ENCODE results near the gene THAP11. TPM values are rescaled to one million over a fixed set of nuclear protein-coding genes. Genes with fewer than 3 reads are reported as not detected.
A peak's percentile ranks its signal among the peaks of the same experiment; 100 is the strongest.

THAP11 gene
- total and polyA plus RNA-seq, 12 donors = 6.0 to 41.3 (median 25.5) TPM

- H3K4me1 ChIP-seq = peaks cover 28 to 67% (median 39%) of the 10 kb centered on the region in 9 donors
- 94% methylated on average over 12 of the region's 12 CpGs for WGBS, 2 donors
- intact Hi-C loops (cut with DNase I) = loop anchor here in 1 of 10 donors (5.0 kb wide), 1 partner anchor 37 kb away; the partner anchor contains the start of gene THAP11
- H3K4me3 ChIP-seq = no peak overlapping the region
- H3K27me3 ChIP-seq = no peaks in the 10 kb centered on the region
- H3K9me3 ChIP-seq = no peaks in the 10 kb centered on the region
- H3K36me3 ChIP-seq = peaks cover 6 to 92% (median 73%) of the 10 kb centered on the region in 9 donors
- no peak overlapping the region for H3K27ac ChIP-seq
- no peak for ATAC-seq
- no peak for TF ChIP-seq CTCF (IDR thresholded peaks at IDR 0.05)
- no peak for DNase-seq
These were observed 37.3 kb downstream of the THAP11 start for GRCh38 chr16:67879462-67879861.

- H3K9me3 ChIP-seq = no peaks in the 10 kb centered on the region
- DNase-seq = no peak
- 83% methylated on average over 5 of the region's 5 CpGs for WGBS, 2 donors
- H3K27me3 ChIP-seq = no peaks in the 10 kb centered on the region
- H3K4me3 ChIP-seq = no peak overlapping the region
- no peak for TF ChIP-seq CTCF (IDR thresholded peaks at IDR 0.05)
- ATAC-seq = no peak
- intact Hi-C loops (cut with DNase I) = loop anchor here in 9 of 10 donors (5.0 kb wide), 5 partner anchors 37 to 162 kb away; partner anchors contain the start of genes DDX28 (in 1 of the 9), DUS2 (in 1 of the 9) and THAP11 (in 1 of the 9)
- peaks cover 24 to 67% (median 36%) of the 10 kb centered on the region in 9 donors for H3K4me1 ChIP-seq
- peak overlapping the region in 3 of 10 donors; percentile 62 to 89 (median 80) for H3K27ac ChIP-seq
- H3K36me3 ChIP-seq = peaks cover 6 to 96% (median 73%) of the 10 kb centered on the region in 9 donors
These were observed 37.8 kb downstream of the THAP11 start for GRCh38 chr16:67879936-67880335.

GRCh38 chr16:67880584-67880983 lies 38.5 kb downstream of the THAP11 start:
- Histone ChIP-seq H3K9me3 (no peaks in the 10 kb centered on the region), H3K27ac (peak overlapping the region in 8 of 10 donors; percentile 7 to 92 (median 88)), H3K36me3 (peaks cover 6 to 99% (median 73%) of the 10 kb centered on the region in 9 donors), H3K27me3 (no peaks in the 10 kb centered on the region), H3K4me1 (peaks cover 22 to 64% (median 30%) of the 10 kb centered on the region in 9 donors), H3K4me3 (no peak overlapping the region)
- no peak for TF ChIP-seq CTCF (IDR thresholded peaks at IDR 0.05)
- 90 to 93% methylated on average over 13 of the region's 13 CpGs for WGBS, 2 donors
- no peak for DNase-seq
- no peak for ATAC-seq
- intact Hi-C loops (cut with DNase I) = loop anchor here in 9 of 10 donors (5.0 kb wide), 4 partner anchors 37 to 162 kb away; partner anchors contain the start of genes DDX28 (in 1 of the 9) and DUS2 (in 1 of the 9)

- Histone ChIP-seq H3K27ac (peak overlapping the region; percentile 44 to 92 (median 88)), H3K4me3 (no peak overlapping the region), H3K4me1 (peaks cover 19 to 55% (median 25%) of the 10 kb centered on the region in 9 donors), H3K36me3 (peaks cover 6 to 99% (median 74%) of the 10 kb centered on the region in 9 donors), H3K27me3 (no peaks in the 10 kb centered on the region), H3K9me3 (no peaks in the 10 kb centered on the region)
- intact Hi-C loops (cut with DNase I) = loop anchor here in 9 of 10 donors (2.0 to 5.0 kb wide), 5 partner anchors 36 to 161 kb away; partner anchors contain the start of genes DDX28 (in 1 of the 9) and DUS2 (in 1 of the 9)
- ATAC-seq (peak; percentile 23 to 71 (median 48)), DNase-seq (peak; percentile 31 to 53)
- 64 to 75% methylated on average over 21 of the region's 21 CpGs for WGBS, 2 donors
- TF ChIP-seq CTCF (IDR thresholded peaks at IDR 0.05) = no peak
These were observed 39.6 kb downstream of the THAP11 start for GRCh38 chr16:67881621-67882161.

Data from heart right ventricle (tissue), 16 donors.